ENCODE measurements around the gene ELP4.

DNA sequence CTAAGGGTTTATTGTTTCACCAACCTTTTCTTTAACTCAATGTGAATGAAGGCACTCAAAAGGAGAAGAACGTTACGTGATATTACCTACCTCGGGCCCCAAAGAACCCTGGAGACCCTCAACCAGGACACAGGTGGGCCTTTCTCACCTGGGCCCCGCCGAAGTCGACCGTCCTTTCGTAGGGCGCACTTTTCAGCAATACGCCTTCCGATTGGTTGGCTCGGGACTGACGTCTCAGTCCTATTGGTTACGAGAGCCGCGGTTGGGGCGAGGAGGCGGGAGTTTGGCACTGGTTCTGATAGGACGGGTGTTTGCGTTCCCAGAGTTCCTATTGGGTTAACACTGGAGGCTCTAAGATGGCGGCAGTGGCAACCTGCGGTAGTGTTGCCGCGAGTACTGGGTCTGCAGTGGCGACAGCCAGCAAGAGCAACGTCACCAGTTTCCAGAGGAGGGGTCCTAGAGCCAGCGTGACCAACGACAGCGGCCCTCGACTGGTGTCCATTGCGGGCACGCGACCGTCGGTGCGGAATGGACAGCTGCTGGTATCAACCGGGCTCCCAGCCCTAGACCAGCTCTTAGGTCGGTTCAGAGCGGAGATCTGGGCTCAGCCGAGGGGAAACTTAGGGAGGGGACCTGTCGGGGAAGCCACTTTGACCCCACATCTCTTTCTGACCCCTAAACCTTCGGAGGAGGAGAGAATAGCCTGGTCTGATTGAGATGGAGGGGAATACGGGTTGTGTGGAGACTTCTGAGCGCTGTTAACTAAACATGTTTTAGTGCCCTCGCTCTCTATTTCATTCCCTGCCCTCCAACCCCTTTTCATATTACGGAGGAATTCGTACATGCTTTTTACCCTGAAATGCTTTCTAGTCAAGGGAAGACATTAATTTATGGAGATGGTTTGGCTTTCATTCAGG is at the start of gene ELP4, which contains the start of gene IMMP1L:
- peak; percentile 86 for TF ChIP-seq POLR2AphosphoS5 (IDR thresholded peaks at IDR 0.05; ENCODE audit: borderline replicate concordance, low read depth, low read length)
- TF ChIP-seq EZH2 (IDR thresholded peaks at IDR 0.05), result no peak
- TF ChIP-seq FOXP2 (optimal IDR thresholded peaks at IDR 0.05; ENCODE audit: control extremely low read depth, extremely low read length, insufficient read depth), result no peak
